Prostate gland (tissue), 2 donors: ENCODE results near the gene TIGIT.

Experiments used
- CTCF ChIP-seq, 4 experiments: fragments of 200-600 bp in 2 of 4; fragments of 450-650 bp in 2 of 4; sonication (generic) in 2 of 4; IDR thresholded peaks; 1 replicate in 3 of 4; 2 replicates in 1 of 4; pipeline ENCODE4 v1.5.1; 2016 to 2019; ENCODE audit warnings: antibody characterized with exemption in 4 of 4, mild to moderate bottlenecking in 2 of 4, moderate library complexity in 2 of 4
- POLR2A ChIP-seq: fragments of 450-650 bp; IDR thresholded peaks from one replicate; pipeline ENCODE4 v1.6.1; 2016; ENCODE audit warnings: antibody characterized with exemption, mild to moderate bottlenecking
- POLR2AphosphoS5 ChIP-seq: sonication (generic); formaldehyde crosslinking; IDR thresholded peaks from one replicate; pipeline ENCODE4 v1.6.1; 2017; ENCODE audit warnings: antibody characterized with exemption

- no peak for TF ChIP-seq CTCF (IDR thresholded peaks at IDR 0.05)
- no peak for TF ChIP-seq POLR2A
- TF ChIP-seq POLR2AphosphoS5 = no peak
Measured at GRCh38 chr3:114333923-114334240, 40.1 kb downstream of the TIGIT start.
